Left cardiac atrium (tissue), 4 donors: ENCODE data around the gene CASQ1. TPM values are rescaled to one million over a fixed set of nuclear protein-coding genes. Genes with fewer than 3 reads are reported as not detected.

Experiments
- ATAC-seq, 2 donors: fragments of 200-7000 bp; cut with Tn5 transposase; one replicate each; pipeline ENCODE4 v1.9.1; 2020; ENCODE audit warnings: mild to moderate bottlenecking in 2 of 2, moderate library complexity in 2 of 2
- DNase-seq: peaks from one replicate; pipeline ENCODE4 v3.0.0-alpha.2; 2020
- intact Hi-C, 2 donors: fragments of 100-400 bp; cut with DNase I; formaldehyde crosslinking; loops; one replicate each; pipeline versions ENCODE4 v1.14.1 to v1.15.1; 2022 to 2023
- total RNA-seq, 2 donors: library from RNA; stranded (reverse); fragmentation: NEBNext Ultra II Directional; extraction: Animal tissue kit (Norgen Biotek cat#: 25700); gene quantifications; one replicate each; pipeline ENCODE4 v1.2.1, GENCODE V29; 2021
- donor health status: DM: no; HTN: yes; CAD: no.
- donor health status: DM: no; HTN: yes; CAD: no; lungs with severe emphysema.
- donor health status: DM: yes; HTN: yes; CAD: no.
- donor health status: Dilated cardiomyopathy.

CASQ1 gene
- total RNA-seq, 2 donors from 2014 or later, result 10.5 to 21.8 TPM

GRCh38 chr1:160244209-160244608 is 53.8 kb downstream of the CASQ1 start:
- no peak for ATAC-seq
- DNase-seq, result no peak
- intact Hi-C loops, result no loop called here

DNA sequence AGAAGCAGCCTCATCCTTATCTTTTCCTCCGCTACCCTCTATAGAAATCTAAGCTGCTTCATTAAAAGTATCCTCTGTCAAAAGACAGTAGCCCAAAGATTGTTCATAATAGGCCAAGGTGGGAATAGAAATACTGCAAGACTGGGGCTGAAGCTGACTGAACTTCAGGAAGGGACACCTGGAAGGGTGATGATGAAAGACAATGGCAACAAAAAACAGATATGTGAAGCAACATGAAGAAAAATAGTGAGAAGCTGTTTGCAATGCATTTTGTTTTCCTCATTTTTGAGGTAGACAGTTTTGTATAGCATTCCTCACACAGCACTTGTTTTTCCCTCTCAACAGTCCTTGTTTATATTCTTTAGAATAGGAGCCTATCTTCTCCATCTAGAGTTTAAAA is 55.1 kb downstream of the CASQ1 start:
- intact Hi-C loops, result loop anchor here in 1 of 2 donors (5.0 kb wide), 1 partner anchor 38 kb away; the partner anchor contains the start of gene PEA15
- no peak for DNase-seq
- ATAC-seq, result no peak

DNA sequence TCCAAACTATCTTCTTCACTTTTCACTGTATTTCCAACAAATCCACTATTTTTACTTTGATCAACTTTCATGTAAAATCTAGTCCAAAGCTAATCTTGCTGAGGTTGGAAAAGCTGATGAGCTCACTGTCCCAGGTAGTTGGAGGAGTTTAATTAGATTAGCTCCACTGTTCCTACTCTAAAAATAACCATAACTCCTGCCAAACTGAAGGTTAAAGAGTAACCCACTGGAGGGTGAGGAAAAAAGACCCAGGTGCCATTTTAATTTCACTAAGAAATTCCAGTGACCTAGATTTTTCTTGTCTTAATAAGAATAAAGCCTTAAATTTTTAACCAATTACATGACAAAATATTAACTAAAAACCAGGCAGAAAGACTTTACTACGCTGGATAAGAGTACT is 56.7 kb downstream of the CASQ1 start:
- ATAC-seq (peak in 1 of 2 donors; percentile 27), DNase-seq (no peak)
- intact Hi-C loops, result loop anchor here in 1 of 2 donors (5.0 kb wide), 1 partner anchor 40 kb away; the partner anchor contains the start of gene PEA15

- DNase-seq (no peak), ATAC-seq (peak in 1 of 2 donors; percentile 17)
- intact Hi-C loops, result loop anchor here (2.0 to 10.0 kb wide), 4 partner anchors 56 to 156 kb away; partner anchors contain the start of genes CASQ1 (in 1 of the 2) and IGSF8 (in 1 of the 2)
These were observed 60.6 kb downstream of the CASQ1 start for GRCh38 chr1:160251011-160251410.

Other genes starting within 250 kb of the CASQ1 start
- 1 to 10 TPM; 1.4 to 3.3 TPM for gene IGSF9, start 245.0 kb upstream of the CASQ1 start, total RNA-seq
- gene SLAMF9, start 236.3 kb upstream of the CASQ1 start, total RNA-seq, result under 1 TPM in 1 of 2 donors, not detected in 1; 0.35 TPM
- 1 to 10 TPM; 3.3 to 3.4 TPM for gene PIGM, start 158.6 kb upstream of the CASQ1 start, total RNA-seq
- under 1 TPM; 0.05 to 0.15 TPM for gene KCNJ10, start 120.4 kb upstream of the CASQ1 start, total RNA-seq
- under 1 TPM in 1 of 2 donors, not detected in 1; 0.06 TPM for gene KCNJ9, start 109.0 kb upstream of the CASQ1 start, total RNA-seq
- 10 to 100 TPM; 18.8 to 22.1 TPM for gene IGSF8, start 92.0 kb upstream of the CASQ1 start, total RNA-seq
- gene ATP1A2, start 74.8 kb upstream of the CASQ1 start, total RNA-seq, result 100 to 1,000 TPM; 114 to 176 TPM
- gene ATP1A4, start 39.0 kb upstream of the CASQ1 start, total RNA-seq, result under 1 TPM in 1 of 2 donors, not detected in 1; 0.13 TPM
- 100 to 1,000 TPM; 188 to 189 TPM for gene PEA15, start 14.8 kb downstream of the CASQ1 start, total RNA-seq
- gene DCAF8, start 72.0 kb downstream of the CASQ1 start, total RNA-seq, result 100 to 1,000 TPM in 1 of 2 donors, 10 to 100 TPM in 1; 98.5 to 121 TPM
- gene PEX19, start 94.6 kb downstream of the CASQ1 start, total RNA-seq, result 10 to 100 TPM; 91.1 to 92.6 TPM
- 100 to 1,000 TPM; 108 to 147 TPM for gene COPA, start 152.7 kb downstream of the CASQ1 start, total RNA-seq
- 10 to 100 TPM; 57.4 to 70.2 TPM for gene NCSTN, start 152.8 kb downstream of the CASQ1 start, total RNA-seq
- gene NHLH1, start 176.5 kb downstream of the CASQ1 start, total RNA-seq, result under 1 TPM in 1 of 2 donors, not detected in 1; 0.10 TPM
- gene VANGL2, start 210.0 kb downstream of the CASQ1 start, total RNA-seq, result 1 to 10 TPM; 4.1 to 5.1 TPM